Spleen (tissue), 11 donors: Measurements from ENCODE around the gene ZFC3H1. TPM values are rescaled to one million over a fixed set of nuclear protein-coding genes. Genes with fewer than 3 reads are reported as not detected.

Experiments used
- DNase-seq: peaks from one replicate; pipeline ENCODE4 v3.0.0-alpha.2; 2020
- H3K27ac ChIP-seq, 8 donors: fragments of 200-600 bp; sonication (generic) in 7 of 8; 1 replicate in 4 of 8; 2 replicates in 4 of 8; pipeline versions ENCODE4 v1.5.0 to v1.8.0; 2016 to 2021; ENCODE audit warnings: inconsistent platforms in 4 of 8, mild to moderate bottlenecking in 4 of 8, moderate library complexity in 1 of 8
- H3K27me3 ChIP-seq, 7 donors: fragments of 200-600 bp; sonication (generic) in 6 of 7; replicated peaks in 1 of 7; 1 replicate in 4 of 7; 2 replicates in 3 of 7; pipeline versions ENCODE4 v1.5.0 to v1.8.0; 2016 to 2021; ENCODE audit warnings: inconsistent platforms in 3 of 7, mild to moderate bottlenecking in 1 of 7
- H3K36me3 ChIP-seq, 6 donors: fragments of 200-600 bp; sonication (generic) in 5 of 6; 1 replicate in 4 of 6; 2 replicates in 2 of 6; pipeline versions ENCODE4 v1.5.0 to v1.8.0; 2016 to 2021; ENCODE audit warnings: inconsistent platforms in 2 of 6
- H3K4me1 ChIP-seq, 6 donors: fragments of 200-600 bp; sonication (generic) in 5 of 6; 1 replicate in 3 of 6; 2 replicates in 3 of 6; pipeline versions ENCODE4 v1.5.0 to v1.8.0; 2016 to 2021; ENCODE audit warnings: inconsistent platforms in 3 of 6
- H3K4me3 ChIP-seq, 8 donors: fragments of 200-600 bp; sonication (generic) in 7 of 8; 1 replicate in 4 of 8; 2 replicates in 4 of 8; pipeline versions ENCODE4 v1.5.0 to v1.8.0; 2016 to 2021; ENCODE audit warnings: inconsistent platforms in 4 of 8, mild to moderate bottlenecking in 4 of 8, moderate library complexity in 2 of 8
- H3K9me3 ChIP-seq, 8 donors: fragments of 200-600 bp; sonication (generic) in 7 of 8; 1 replicate in 4 of 8; 2 replicates in 4 of 8; pipeline versions ENCODE4 v1.5.0 to v1.8.0; 2016 to 2021; ENCODE audit warnings: inconsistent platforms in 4 of 8
- CTCF ChIP-seq, 11 experiments: fragments of 200-600 bp in 7 of 11; fragments of 450-650 bp in 4 of 11; sonication (generic) in 4 of 11; IDR thresholded peaks in 8 of 11; conservative IDR thresholded peaks in 3 of 11; 1 replicate in 7 of 11; 2 replicates in 4 of 11; pipeline versions ENCODE4 v1.4.0 to v1.8.0; 2016 to 2021; ENCODE audit warnings: antibody characterized with exemption in 11 of 11, inconsistent platforms in 4 of 11, mild to moderate bottlenecking in 1 of 11
- POLR2A ChIP-seq, 3 donors: fragments of 450-650 bp; IDR thresholded peaks; one replicate each; pipeline ENCODE4 v1.5.1; 2017; ENCODE audit warnings: antibody characterized with exemption in 3 of 3, mild to moderate bottlenecking in 1 of 3
- POLR2AphosphoS5 ChIP-seq, 3 donors: sonication (generic); formaldehyde crosslinking; IDR thresholded peaks; one replicate each; pipeline ENCODE4 v1.5.1; 2017; ENCODE audit warnings: antibody characterized with exemption in 3 of 3
- WGBS, 5 donors: extraction: QIAGEN DNeasy Blood & Tissue Kit in 3 of 5; methylation state at CpG; one replicate each; pipeline versions ENCODE4 v1.1.5 to v1.1.7; 2013 to 2018; 5-methylcytosine and 5-hydroxymethylcytosine counted together
- intact Hi-C: fragments of 100-400 bp; cut with DNase I; formaldehyde crosslinking; loops from one replicate; pipeline ENCODE4 v1.15.0; 2023; ENCODE audit warnings: low total_unique reads
- polyA plus RNA-seq, 3 donors: library from polyadenylated mRNA; stranded (reverse); fragments of 200-250 nt; gene quantifications; one replicate each; pipeline ENCODE4 v1.2.1, GENCODE V29; 2013
- total RNA-seq, 7 donors: library from RNA; depleted of rRNA in 3 of 7; stranded (reverse); fragments of >200 nt in 3 of 7; fragmentation: NEBNext Ultra II Directional in 4 of 7; extraction: Animal tissue kit (Norgen Biotek cat#: 25700) in 4 of 7; gene quantifications; one replicate each; pipeline versions ENCODE4 v1.1.0 to v1.2.1, GENCODE V29; 2016 to 2021
- donor health status: healthy with polysubstance abuse.
- donor health status: DM: no; HTN: no; CAD: no; lungs with moderate emphysema.
- donor health status: DM: no; HTN: no; CAD: no.
- donor health status: Bipolar disorder and iron deficiency.
- donor health status: healthy.
- donor health status: DM: no; HTN: no; CAD: no.
- donor health status: DM: yes; HTN: yes; CAD: no.

ZFC3H1 gene
- total and polyA plus RNA-seq, 10 donors = 21.4 to 139 (median 77.8) TPM

DNA sequence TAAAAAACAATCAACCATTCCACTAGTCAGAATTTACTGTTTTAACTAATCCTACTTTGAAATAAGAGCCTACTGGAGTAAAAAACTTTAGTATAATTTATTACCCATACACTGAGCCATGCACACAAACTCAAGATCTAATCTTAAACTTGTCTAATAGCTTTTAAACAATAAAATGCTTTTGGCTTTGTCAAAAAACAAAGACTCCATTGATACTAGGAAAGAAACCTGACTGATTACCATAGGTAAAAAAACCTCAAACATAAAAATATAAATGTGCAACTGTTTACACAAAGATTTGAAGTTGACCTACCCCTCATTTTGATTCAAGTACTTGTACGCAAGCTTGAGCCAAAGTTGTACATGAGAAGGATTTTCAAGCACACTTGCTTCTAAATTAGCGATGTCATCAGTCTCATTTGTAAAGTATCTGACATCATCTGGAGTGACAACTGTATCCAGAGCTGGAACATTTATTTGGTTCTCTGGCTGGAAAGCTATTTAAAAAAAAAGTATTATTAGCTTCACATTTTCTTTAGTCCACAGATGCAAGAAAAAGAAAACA, 36.1 kb downstream of the ZFC3H1 start:
- Histone ChIP-seq H3K36me3 (peaks cover 4 to 100% (median 87%) of the 10 kb centered on the region in 6 donors), H3K9me3 (no peaks in the 10 kb centered on the region), H3K4me3 (no peak overlapping the region), H3K4me1 (peaks cover 3 to 23% (median 11%) of the 10 kb centered on the region in 6 donors), H3K27ac (no peak overlapping the region), H3K27me3 (no peaks in the 10 kb centered on the region)
- intact Hi-C loops = no loop called here
- TF ChIP-seq POLR2AphosphoS5 (IDR thresholded peaks at IDR 0.05) (no peak), POLR2A (IDR thresholded peaks at IDR 0.05) (no peak), CTCF (IDR thresholded peaks at IDR 0.05 in 8 of 11, conservative IDR thresholded peaks at IDR 0.05 in 3 of 11) (no peak)
- 96 to 99% (median 98%) methylated on average over 2 of the region's 2 CpGs for WGBS, 5 donors
- DNase-seq = no peak

DNA sequence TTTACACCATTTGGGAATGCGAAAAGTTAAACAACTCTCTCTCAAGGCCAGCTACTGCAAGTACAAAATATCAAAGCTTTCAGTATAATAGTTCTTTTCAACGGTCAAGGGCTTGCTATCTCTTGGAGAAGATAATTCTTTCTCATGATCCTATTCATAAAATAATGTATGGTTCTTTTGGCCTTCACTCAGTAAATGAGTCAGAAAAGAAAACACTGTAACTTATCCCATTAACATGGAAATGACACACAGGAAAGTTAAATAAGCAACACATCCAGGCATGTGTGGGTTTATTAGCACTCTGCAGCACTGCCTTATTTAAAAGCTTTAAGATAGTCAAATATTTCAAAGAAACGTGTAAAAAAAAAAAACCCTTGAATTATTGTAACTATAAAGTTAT, 36.9 kb downstream of the ZFC3H1 start:
- Histone ChIP-seq H3K27ac (peak overlapping the region in 7 of 8 donors; percentile 5 to 66 (median 53)), H3K27me3 (no peaks in the 10 kb centered on the region), H3K4me3 (no peak overlapping the region), H3K4me1 (peaks cover 3 to 23% (median 11%) of the 10 kb centered on the region in 6 donors), H3K9me3 (no peaks in the 10 kb centered on the region), H3K36me3 (peaks cover under 1 to 100% (median 87%) of the 10 kb centered on the region in 6 donors)
- WGBS, 5 donors = 73 to 83% (median 76%) methylated on average over 3 of the region's 3 CpGs
- intact Hi-C loops = no loop called here
- TF ChIP-seq POLR2AphosphoS5 (IDR thresholded peaks at IDR 0.05) (no peak), POLR2A (IDR thresholded peaks at IDR 0.05) (no peak), CTCF (IDR thresholded peaks at IDR 0.05 in 8 of 11, conservative IDR thresholded peaks at IDR 0.05 in 3 of 11) (no peak)
- DNase-seq = no peak

- DNase-seq = no peak
- no peaks in the 10 kb centered on the region for H3K9me3 ChIP-seq
- WGBS, 5 donors = 20 to 37% (median 31%) methylated on average over 5 of the region's 5 CpGs
- H3K36me3 ChIP-seq = peaks cover 0 to 100% (median 87%) of the 10 kb centered on the region in 6 donors
- intact Hi-C loops = no loop called here
- H3K4me3 ChIP-seq = no peak overlapping the region
- peaks cover 3 to 23% (median 11%) of the 10 kb centered on the region in 6 donors for H3K4me1 ChIP-seq
- TF ChIP-seq POLR2A (IDR thresholded peaks at IDR 0.05) = no peak
- no peak for TF ChIP-seq POLR2AphosphoS5 (IDR thresholded peaks at IDR 0.05)
- TF ChIP-seq CTCF (IDR thresholded peaks at IDR 0.05 in 8 of 11, conservative IDR thresholded peaks at IDR 0.05 in 3 of 11) = no peak
- peak overlapping the region in 7 of 8 donors; percentile 5 to 66 (median 53) for H3K27ac ChIP-seq
- no peaks in the 10 kb centered on the region for H3K27me3 ChIP-seq
Measured at GRCh38 chr12:71626098-71626497, 37.5 kb downstream of the ZFC3H1 start.

DNA sequence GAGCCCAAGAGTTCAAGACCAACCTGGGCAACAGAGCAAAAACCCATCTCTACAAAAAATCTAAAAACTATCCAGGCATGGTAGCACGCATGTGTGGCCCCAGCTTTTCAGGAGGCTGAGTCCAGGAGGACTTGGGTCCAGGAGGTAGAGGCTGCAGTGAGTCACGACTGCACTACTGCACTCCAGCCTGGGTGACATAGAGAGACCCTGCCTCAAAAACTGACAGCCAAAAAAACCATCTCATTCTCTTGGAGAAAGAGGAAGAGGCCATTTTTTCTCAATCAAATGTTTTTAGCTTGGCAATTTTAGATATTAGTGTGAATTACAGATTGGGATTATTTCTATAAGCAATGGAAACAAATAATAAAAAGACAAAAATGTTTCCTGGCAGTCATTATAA, 38.2 kb downstream of the ZFC3H1 start:
- peaks cover 3 to 23% (median 11%) of the 10 kb centered on the region in 6 donors for H3K4me1 ChIP-seq
- no peak for TF ChIP-seq CTCF (IDR thresholded peaks at IDR 0.05 in 8 of 11, conservative IDR thresholded peaks at IDR 0.05 in 3 of 11)
- TF ChIP-seq POLR2A (IDR thresholded peaks at IDR 0.05) = no peak
- no peak for TF ChIP-seq POLR2AphosphoS5 (IDR thresholded peaks at IDR 0.05)
- no peaks in the 10 kb centered on the region for H3K27me3 ChIP-seq
- H3K4me3 ChIP-seq = no peak overlapping the region
- intact Hi-C loops = no loop called here
- H3K27ac ChIP-seq = peak overlapping the region in 5 of 8 donors; percentile 49 to 66 (median 53)
- H3K36me3 ChIP-seq = peaks cover 0 to 100% (median 87%) of the 10 kb centered on the region in 6 donors
- 77 to 91% (median 88%) methylated on average over 2 of the region's 2 CpGs for WGBS, 5 donors
- H3K9me3 ChIP-seq = no peaks in the 10 kb centered on the region
- DNase-seq = no peak
